Stomach (tissue), 9 donors: ENCODE data around the gene HOXD3. TPM values are rescaled to one million over a fixed set of nuclear protein-coding genes. Genes with fewer than 3 reads are reported as not detected.
A peak's percentile ranks its signal among the peaks of the same experiment; 100 is the strongest.

ENCODE experiments used
- DNase-seq, 2 donors: peaks; one replicate each; pipeline versions ENCODE4 v3.0.0 to v3.0.0-alpha.2; 2013 to 2019
- H3K27ac ChIP-seq, 5 donors: fragments of 200-600 bp in 4 of 5; sonication (generic) in 4 of 5; one replicate each; pipeline ENCODE4 v1.5.1; 2013 to 2019; ENCODE audit warnings: mild to moderate bottlenecking in 1 of 5, moderate library complexity in 1 of 5
- H3K27me3 ChIP-seq, 3 donors: fragments of 200-600 bp; sonication (generic); one replicate each; pipeline ENCODE4 v1.5.1; 2017 to 2019; ENCODE audit warnings: mixed run types in 1 of 3
- H3K36me3 ChIP-seq, 4 donors: fragments of 200-600 bp; sonication (generic); 1 replicate in 3 of 4; 2 replicates in 1 of 4; pipeline ENCODE4 v1.5.1; 2016 to 2019
- H3K4me1 ChIP-seq, 4 donors: fragments of 200-600 bp; sonication (generic); one replicate each; pipeline ENCODE4 v1.5.1; 2016 to 2019
- H3K4me3 ChIP-seq, 4 donors: fragments of 200-600 bp; sonication (generic) in 3 of 4; one replicate each; pipeline ENCODE4 v1.5.1; 2016 to 2019; ENCODE audit warnings: mild to moderate bottlenecking in 1 of 4
- H3K9me3 ChIP-seq, 4 donors: fragments of 200-600 bp; sonication (generic); one replicate each; pipeline ENCODE4 v1.5.1; 2016 to 2019
- CTCF ChIP-seq, 7 experiments: fragments of 450-650 bp in 4 of 7; fragments of 200-600 bp in 3 of 7; sonication (generic) in 3 of 7; IDR thresholded peaks; one replicate each; pipeline ENCODE4 v1.5.1; 2016 to 2019; ENCODE audit warnings: antibody characterized with exemption in 7 of 7, control low read depth in 2 of 7, mild to moderate bottlenecking in 1 of 7
- EP300 ChIP-seq: sonication (generic); formaldehyde crosslinking; IDR thresholded peaks from one replicate; pipeline ENCODE4 v1.6.1; 2017; ENCODE audit warnings: antibody characterized with exemption
- POLR2A ChIP-seq, 4 donors: fragments of 450-650 bp; IDR thresholded peaks; one replicate each; pipeline ENCODE4 v1.6.1; 2016; ENCODE audit warnings: antibody characterized with exemption in 4 of 4, control low read depth in 2 of 4, mild to moderate bottlenecking in 1 of 4, moderate library complexity in 1 of 4
- POLR2AphosphoS5 ChIP-seq, 3 donors: sonication (generic); formaldehyde crosslinking; IDR thresholded peaks; one replicate each; pipeline ENCODE4 v1.6.1; 2016; ENCODE audit warnings: antibody characterized with exemption in 3 of 3
- WGBS, 5 donors: extraction: QIAGEN DNeasy Blood & Tissue Kit in 3 of 5; methylation state at CpG; one replicate each; pipeline versions ENCODE4 v1.1.5 to v1.1.7; 2013 to 2018; 5-methylcytosine and 5-hydroxymethylcytosine counted together
- intact Hi-C: fragments of 100-400 bp; cut with DNase I; formaldehyde crosslinking; loops from one replicate; pipeline ENCODE4 v1.15.1; 2023; ENCODE audit warnings: low total_unique reads
- polyA plus RNA-seq, 3 donors: library from polyadenylated mRNA; stranded (reverse); fragments of 200-250 nt; gene quantifications; one replicate each; pipeline ENCODE4 v1.2.3, GENCODE V29; 2013
- total RNA-seq, 5 donors: library from RNA; depleted of rRNA; stranded (reverse); fragments of >200 nt; gene quantifications; one replicate each; pipeline versions ENCODE4 v1.1.0 to v1.2.3, GENCODE V29; 2014 to 2016
- donor health status: healthy with polysubstance abuse.
- donor health status: Bipolar disorder and iron deficiency.
- donor health status: healthy.

Gene HOXD3
- total and polyA plus RNA-seq, 8 donors, result 0.44 to 11.0 (median 2.0) TPM; not detected in 2

- H3K27ac ChIP-seq, result no peak overlapping the region
- peaks cover 23 to 52% (median 37%) of the 10 kb centered on the region in 4 donors for H3K4me1 ChIP-seq
- intact Hi-C loops, result loop anchor here (5.0 to 10.0 kb wide), 2 partner anchors 530 to 1022 kb away; no protein-coding TSS in a partner anchor
- 14 to 28% (median 18%) methylated on average over 5 to 9 of the region's 9 CpGs for WGBS, 5 donors
- no peaks in the 10 kb centered on the region for H3K36me3 ChIP-seq
- H3K4me3 ChIP-seq, result no peak overlapping the region
- no peak for DNase-seq
- H3K9me3 ChIP-seq, result peaks cover 0 to 37% (median 0%) of the 10 kb centered on the region in 4 donors
- H3K27me3 ChIP-seq, result peaks cover 55 to 100% (median 93%) of the 10 kb centered on the region in 3 donors
- TF ChIP-seq EP300 (no peak), POLR2A (IDR thresholded peaks at IDR 0.05) (no peak), CTCF (IDR thresholded peaks at IDR 0.05) (no peak), POLR2AphosphoS5 (IDR thresholded peaks at IDR 0.05) (no peak)
These were observed 31.9 kb upstream of the HOXD3 start for GRCh38 chr2:176124947-176125771.

- DNase-seq, result no peak
These were observed 31.4 kb upstream of the HOXD3 start for GRCh38 chr2:176125772-176126054.

GRCh38 chr2:176126929-176127773 is 30.0 kb upstream of the HOXD3 start:
- 3 to 5% (median 4%) methylated on average over 13 of the region's 13 CpGs for WGBS, 5 donors
- Histone ChIP-seq H3K27ac (no peak overlapping the region), H3K27me3 (peaks cover 57 to 100% (median 93%) of the 10 kb centered on the region in 3 donors), H3K4me3 (no peak overlapping the region), H3K9me3 (peaks cover 0 to 34% (median 2%) of the 10 kb centered on the region in 4 donors), H3K36me3 (no peaks in the 10 kb centered on the region), H3K4me1 (peaks cover 28 to 57% (median 42%) of the 10 kb centered on the region in 4 donors)
- TF ChIP-seq CTCF (IDR thresholded peaks at IDR 0.05), result peak in 5 of 7 experiments; percentile 62 to 97 (median 87)
- no peak for TF ChIP-seq EP300
- TF ChIP-seq POLR2A (IDR thresholded peaks at IDR 0.05), result no peak
- TF ChIP-seq POLR2AphosphoS5 (IDR thresholded peaks at IDR 0.05), result no peak
- DNase-seq, result peak; percentile 74 to 87
- intact Hi-C loops, result loop anchor here (5.0 to 10.0 kb wide), 2 partner anchors 528 to 1020 kb away; no protein-coding TSS in a partner anchor

More at GRCh38 chr2:176125772-176126054, 31.4 kb upstream of the HOXD3 start:
- peaks cover 0 to 42% (median 0%) of the 10 kb centered on the region in 4 donors for H3K9me3 ChIP-seq
- TF ChIP-seq EP300 (no peak), POLR2A (IDR thresholded peaks at IDR 0.05) (no peak), CTCF (IDR thresholded peaks at IDR 0.05) (no peak), POLR2AphosphoS5 (IDR thresholded peaks at IDR 0.05) (no peak)
- intact Hi-C loops, result loop anchor here (5.0 to 10.0 kb wide), 2 partner anchors 529 to 1022 kb away; no protein-coding TSS in a partner anchor
- peaks cover 54 to 100% (median 93%) of the 10 kb centered on the region in 3 donors for H3K27me3 ChIP-seq
- no peaks in the 10 kb centered on the region for H3K36me3 ChIP-seq
- H3K4me1 ChIP-seq, result peaks cover 28 to 57% (median 42%) of the 10 kb centered on the region in 4 donors
- H3K4me3 ChIP-seq, result no peak overlapping the region
- H3K27ac ChIP-seq, result no peak overlapping the region
- WGBS, 5 donors, result 13 to 24% (median 15%) methylated on average over 6 of the region's 6 CpGs

- no peak for DNase-seq
- no peak overlapping the region for H3K27ac ChIP-seq
- peaks cover 22 to 57% (median 41%) of the 10 kb centered on the region in 4 donors for H3K4me1 ChIP-seq
- intact Hi-C loops, result loop anchor here (5.0 to 10.0 kb wide), 2 partner anchors 527 to 1020 kb away; no protein-coding TSS in a partner anchor
- WGBS, 5 donors, result 16 to 25% (median 21%) methylated on average over 4 of the region's 4 CpGs
- peaks cover 0 to 32% (median 2%) of the 10 kb centered on the region in 4 donors for H3K9me3 ChIP-seq
- H3K4me3 ChIP-seq, result no peak overlapping the region
- peaks cover 56 to 100% (median 93%) of the 10 kb centered on the region in 3 donors for H3K27me3 ChIP-seq
- no peaks in the 10 kb centered on the region for H3K36me3 ChIP-seq
- no peak for TF ChIP-seq EP300
These were observed 29.4 kb upstream of the HOXD3 start for GRCh38 chr2:176127774-176128072.
